HUES48 (cell line): Measurements from ENCODE around the gene HMGXB4.

Experiments
- H3K27ac ChIP-seq: one replicate; pipeline ENCODE4 v1.7.0; 2013; ENCODE audit warnings: low read depth, low read length, inconsistent platforms
- H3K27me3 ChIP-seq: 2 replicates; pipeline ENCODE4 v1.6.1; 2013; ENCODE audit warnings: mild to moderate bottlenecking, low read length; ENCODE audit not compliant: control insufficient read depth, insufficient read depth
- H3K36me3 ChIP-seq: 2 replicates; pipeline ENCODE4 v1.6.1; 2013; ENCODE audit warnings: low read length; ENCODE audit not compliant: control insufficient read depth, insufficient read depth
- H3K4me1 ChIP-seq: 2 replicates; pipeline ENCODE4 v1.6.1; 2013; ENCODE audit warnings: mild to moderate bottlenecking, low read length; ENCODE audit not compliant: control insufficient read depth, insufficient read depth
- H3K4me3 ChIP-seq: 2 replicates; pipeline ENCODE4 v1.5.1; 2013; ENCODE audit warnings: mild to moderate bottlenecking, low read depth, low read length
- H3K9ac ChIP-seq: 2 replicates; pipeline ENCODE4 v1.6.1; 2013; ENCODE audit warnings: mild to moderate bottlenecking, low read depth, low read length, moderate library complexity
- H3K9me3 ChIP-seq: 2 replicates; pipeline ENCODE4 v1.6.1; 2013; ENCODE audit warnings: low read length; ENCODE audit not compliant: control insufficient read depth, insufficient read depth

Gene HMGXB4

DNA sequence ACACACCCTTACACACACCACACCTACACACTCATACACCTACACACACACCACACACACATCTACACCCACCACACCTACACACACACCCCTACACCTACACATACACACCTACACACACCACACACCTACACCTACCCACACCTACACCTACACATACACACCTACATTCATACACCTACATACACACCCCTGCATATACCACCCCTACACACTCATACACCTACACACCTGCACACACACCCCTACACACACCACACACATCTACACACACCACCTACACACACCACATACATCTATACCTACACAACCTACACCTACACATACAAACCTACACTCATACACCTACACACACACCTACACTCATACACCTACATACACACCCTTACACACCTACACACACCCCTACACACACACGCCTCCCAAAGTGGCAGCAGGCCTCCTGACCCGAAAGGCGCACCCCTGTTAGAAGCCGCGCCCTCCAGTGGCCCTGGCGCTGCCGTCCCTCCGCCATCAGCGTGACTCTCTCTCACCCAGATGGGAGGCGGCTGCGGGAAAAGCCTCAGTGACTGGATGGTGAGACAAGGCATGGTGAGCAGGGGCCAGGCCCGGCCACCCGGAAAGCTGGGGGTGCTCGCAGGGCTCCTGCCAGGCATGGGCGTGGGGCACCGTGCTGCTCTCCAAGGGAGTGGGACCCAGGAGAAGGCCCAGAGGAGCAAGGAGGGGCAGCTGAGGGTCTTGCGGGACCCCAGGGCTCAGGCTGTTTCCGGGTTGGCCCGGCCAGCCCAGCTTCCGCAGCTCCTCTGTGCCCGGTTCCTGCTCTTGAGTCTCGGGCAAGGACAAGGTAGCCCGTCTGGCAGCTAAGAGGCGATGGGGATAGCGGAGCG lies 86.6 kb downstream of the HMGXB4 start:
- Histone ChIP-seq H3K9me3 (no peaks in the 10 kb centered on the region), H3K9ac (no peak overlapping the region), H3K27me3 (no peaks in the 10 kb centered on the region), H3K4me1 (no peaks in the 10 kb centered on the region), H3K4me3 (no peak overlapping the region), H3K27ac (no peak overlapping the region), H3K36me3 (peaks cover 3% of the 10 kb centered on the region; the same call in 1 of the 2 replicates)

GRCh38 chr22:35344956-35345690 lies 87.8 kb downstream of the HMGXB4 start:
- Histone ChIP-seq H3K36me3 (no peaks in the 10 kb centered on the region; the same call in 1 of the 2 replicates), H3K27me3 (no peaks in the 10 kb centered on the region), H3K9ac (no peak overlapping the region), H3K4me1 (no peaks in the 10 kb centered on the region), H3K4me3 (no peak overlapping the region), H3K9me3 (no peaks in the 10 kb centered on the region), H3K27ac (no peak overlapping the region)
